HG03520 (cell line): ENCODE results near the gene ZNF442.
"Not testable (repeated sequence)": the region's sequence is repeated elsewhere in the genome, so short reads cannot be mapped to it uniquely, and the experiment has no call there.

Experiments
- ATAC-seq: cut with Tn5 transposase; IDR thresholded peaks from one replicate; pipeline ENCODE4 v1.9.1; 2021; ENCODE audit warnings: mild to moderate bottlenecking, moderate library complexity; ENCODE audit not compliant: unreplicated experiment

Gene ZNF442

DNA sequence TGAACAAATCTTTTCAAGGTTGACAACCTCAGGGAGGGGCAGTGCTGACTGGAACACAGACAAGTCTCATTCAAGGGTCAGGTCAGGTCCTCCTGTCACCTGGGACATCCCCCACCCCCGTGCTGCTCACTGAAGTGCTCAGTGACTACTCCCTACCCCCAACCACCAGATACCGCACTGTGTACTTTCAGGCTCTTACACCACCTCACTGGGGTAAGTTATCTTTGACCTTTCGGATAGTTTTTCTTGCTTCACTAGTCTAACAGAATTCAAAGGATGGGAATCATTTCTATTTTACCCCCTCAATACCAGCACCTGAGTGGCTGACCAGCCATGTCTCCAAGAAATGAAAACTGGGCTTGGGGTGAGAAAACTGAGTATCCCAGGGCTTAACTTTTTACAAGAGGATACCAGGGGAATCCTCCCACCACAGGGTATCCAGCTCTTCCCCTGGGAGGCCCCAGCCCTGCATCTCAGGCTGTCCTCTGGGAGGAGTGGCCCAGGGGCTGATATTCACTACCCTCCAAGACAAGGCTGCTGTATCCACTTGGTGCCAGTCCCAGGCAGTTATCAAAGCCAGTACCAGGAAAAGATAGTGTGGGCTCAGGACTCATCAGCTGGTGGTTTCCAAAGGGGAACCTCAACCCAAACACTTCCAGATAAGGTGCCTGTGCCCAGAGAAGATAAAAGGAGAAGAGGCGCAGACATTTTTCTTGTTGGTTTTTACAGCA, 34.1 kb downstream of the ZNF442 start:
- ATAC-seq = no peak

DNA sequence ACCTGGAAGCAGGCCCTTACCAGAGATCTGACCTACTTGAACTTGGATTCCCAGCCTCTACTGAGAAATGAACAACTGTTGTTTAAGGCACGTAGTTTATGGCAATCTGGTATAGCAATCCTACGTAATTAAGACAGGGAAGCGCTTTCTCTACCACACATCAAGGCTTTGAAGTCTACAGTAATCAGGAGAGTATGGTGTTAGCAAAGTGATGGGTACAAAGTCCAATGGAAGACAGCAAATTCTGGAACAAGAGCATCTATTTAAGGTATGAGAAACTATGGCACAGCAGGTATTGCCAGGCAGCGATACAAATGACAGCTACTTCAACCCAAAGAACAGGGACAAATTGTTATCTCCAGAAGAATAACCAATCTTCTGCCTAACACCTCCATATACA, 35.1 kb downstream of the ZNF442 start:
- no peak for ATAC-seq

DNA sequence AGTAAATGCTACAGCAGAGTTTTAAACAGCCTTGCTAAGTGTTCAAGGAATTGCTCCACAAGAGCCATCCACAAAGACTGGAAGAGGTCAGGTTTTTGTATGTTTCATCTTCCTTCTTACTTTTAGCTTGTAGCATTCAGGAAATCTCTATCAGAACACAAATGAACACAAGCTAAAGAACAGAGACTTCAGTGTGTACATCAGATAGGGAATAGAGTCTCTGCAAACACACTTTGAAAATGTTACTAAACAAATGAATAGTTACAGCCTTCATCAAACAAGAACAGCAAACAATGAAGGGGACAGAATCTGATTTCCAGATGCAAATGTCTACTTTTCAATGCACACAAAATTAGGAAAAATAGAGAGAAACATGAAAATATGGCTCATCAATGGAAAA, 39.8 kb downstream of the ZNF442 start:
- no peak for ATAC-seq

DNA sequence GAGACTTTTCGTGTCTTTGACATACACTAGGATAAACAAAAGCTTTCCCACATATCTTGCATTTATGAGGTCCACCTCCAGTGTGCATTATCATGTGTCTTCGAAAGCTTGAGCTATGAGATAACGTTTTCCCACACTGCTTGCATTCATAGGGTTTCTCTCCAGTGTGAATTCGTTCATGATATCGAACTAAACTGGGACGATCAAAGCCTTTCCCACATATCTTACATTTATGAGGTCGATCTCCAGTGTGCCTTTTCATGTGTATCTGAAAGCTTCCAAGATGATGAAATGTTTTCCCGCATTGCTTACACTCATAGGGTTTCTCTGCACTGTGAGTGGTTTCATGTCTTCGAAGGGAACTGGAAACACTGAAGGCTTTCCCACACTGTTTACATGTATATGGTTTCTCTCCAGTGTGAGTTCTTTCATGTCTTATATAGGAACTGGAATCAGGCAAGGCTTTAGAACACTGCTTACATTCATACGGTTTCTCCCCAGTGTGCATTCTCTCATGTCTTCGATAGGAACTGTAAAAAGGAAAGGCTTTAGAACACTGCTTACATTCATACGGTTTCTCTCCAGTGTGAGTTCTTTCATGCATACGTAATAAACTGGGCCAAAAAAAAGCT, 46.6 kb downstream of the ZNF442 start:
- no peak for ATAC-seq

DNA sequence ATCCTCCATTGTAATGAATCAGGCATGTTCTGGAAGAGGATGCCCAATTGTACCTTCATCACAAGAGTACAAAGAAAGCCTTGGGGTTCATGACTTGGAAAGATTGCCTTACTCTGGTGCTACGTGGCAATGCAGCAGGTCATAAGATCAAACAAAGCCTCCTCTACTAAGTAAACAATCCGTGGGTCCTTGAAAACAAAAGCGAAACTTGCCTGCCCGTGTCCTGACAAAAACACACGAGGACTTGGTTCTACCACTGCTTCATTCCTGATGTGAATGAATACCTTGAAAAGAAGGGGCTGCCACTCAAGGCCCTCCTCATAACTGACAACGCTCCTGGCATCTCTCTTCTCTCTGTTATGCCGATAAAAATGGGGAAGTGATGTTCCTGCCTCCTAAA, 50.9 kb downstream of the ZNF442 start:
- ATAC-seq = no peak

DNA sequence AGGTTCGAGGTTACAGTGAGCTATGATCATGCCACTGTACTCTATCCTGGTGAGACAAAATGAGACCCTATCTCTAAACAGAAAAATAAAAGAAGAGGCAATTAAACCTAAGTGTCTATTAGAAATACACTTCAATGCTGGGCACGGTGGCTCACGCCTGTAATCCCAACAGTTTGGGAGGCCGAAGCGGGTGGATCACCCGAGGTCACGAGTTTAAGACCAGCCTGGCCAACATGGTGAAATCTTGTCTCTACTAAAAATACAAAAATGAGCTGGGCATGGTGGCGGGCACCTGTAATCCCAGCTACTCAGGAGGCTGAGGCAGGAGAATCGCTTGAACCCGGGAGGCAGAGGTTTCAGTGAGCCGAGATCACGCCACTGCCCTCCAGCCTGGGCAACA, 56.6 kb downstream of the ZNF442 start:
- ATAC-seq = not testable (repeated sequence)
